IMR-90 (cell line): ENCODE data around the gene NEURL2. TPM values are rescaled to one million over a fixed set of nuclear protein-coding genes. Genes with fewer than 3 reads are reported as not detected.
A peak's percentile ranks its signal among the peaks of the same experiment; 100 is the strongest.

Experiments used
- ATAC-seq: fragments of 200-7000 bp; cut with Tn5 transposase; 2 replicates; pipeline ENCODE4 v1.9.1; 2020; ENCODE audit warnings: low read depth, mild to moderate bottlenecking, moderate library complexity
- BruUV-seq: library from RNA; stranded (reverse); fragments of 400-500 nt; replicated peaks from 2 replicates; lab custom pipeline; 2021; lab: Mats Ljungman, UMichigan
- CTCF ChIA-PET: fragments of 300-600 bp; formaldehyde crosslinking; extraction: SDS; loops from one replicate; lab custom pipeline; 2021; ENCODE audit warnings: antibody characterized with exemption; lab: Yijun Ruan, JAX
- POLR2A ChIA-PET: fragments of 300-600 bp; sonication (Branson Sonifier 250); formaldehyde crosslinking; loops from one replicate; lab custom pipeline; 2022; ENCODE audit warnings: antibody characterized with exemption; ENCODE audit not compliant: unreplicated experiment; lab: Charles Lee
- DNase-seq: peaks from one replicate; pipeline ENCODE4 v3.0.0; 2013
- H2AFZ ChIP-seq: replicated peaks from 2 replicates; pipeline ENCODE3; 2013; ENCODE audit warnings: low read length, mild to moderate bottlenecking; ENCODE audit not compliant: poor library complexity
- H2AK5ac ChIP-seq: 2 replicates; pipeline ENCODE4 v1.6.1; 2013; ENCODE audit warnings: low read depth, low read length, inconsistent platforms
- H2AK9ac ChIP-seq: replicated peaks from 2 replicates; pipeline ENCODE3; 2013; ENCODE audit warnings: mild to moderate bottlenecking, low read depth, low read length, moderate library complexity; ENCODE audit not compliant: poor library complexity
- H2BK120ac ChIP-seq: 2 replicates; pipeline ENCODE4 v1.6.1; 2013; ENCODE audit warnings: low read depth, low read length, inconsistent platforms
- H2BK15ac ChIP-seq: 3 replicates; pipeline ENCODE4 v1.6.1; 2013; ENCODE audit warnings: low read depth, low read length, inconsistent platforms
- H2BK20ac ChIP-seq: 2 replicates; pipeline ENCODE4 v1.6.1; 2013; ENCODE audit warnings: low read depth, mild to moderate bottlenecking, inconsistent platforms, low read length, moderate library complexity
- H2BK5ac ChIP-seq: 2 replicates; pipeline ENCODE4 v1.6.1; 2013; ENCODE audit warnings: mild to moderate bottlenecking, low read depth, low read length, inconsistent platforms; ENCODE audit not compliant: poor library complexity, severe bottlenecking
- H3K14ac ChIP-seq: replicated peaks from 2 replicates; pipeline ENCODE4 v1.6.1; 2013; ENCODE audit warnings: low read depth, low read length, inconsistent platforms
- H3K18ac ChIP-seq: 2 replicates; pipeline ENCODE4 v1.6.1; 2013; ENCODE audit warnings: low read depth, low read length, control low read depth
- H3K23ac ChIP-seq: 2 replicates; pipeline ENCODE4 v1.6.1; 2013; ENCODE audit warnings: low read depth, low read length, inconsistent platforms
- H3K27ac ChIP-seq: 2 replicates; pipeline ENCODE4 v1.5.1; 2013; ENCODE audit warnings: mild to moderate bottlenecking, control low read depth, low read length; ENCODE audit not compliant: insufficient read depth
- H3K27me3 ChIP-seq: 2 replicates; pipeline ENCODE4 v1.6.1; 2013; ENCODE audit warnings: low read length; ENCODE audit not compliant: control insufficient read depth, insufficient read depth
- H3K36me3 ChIP-seq: 2 replicates; pipeline ENCODE4 v1.6.1; 2013; ENCODE audit warnings: low read length, mixed read lengths; ENCODE audit not compliant: control insufficient read depth, insufficient read depth
- H3K4ac ChIP-seq: 2 replicates; pipeline ENCODE4 v1.6.1; 2013; ENCODE audit warnings: low read depth, low read length, inconsistent platforms
- H3K4me1 ChIP-seq: 2 replicates; pipeline ENCODE4 v1.6.1; 2013; ENCODE audit warnings: low read length, mixed read lengths; ENCODE audit not compliant: control insufficient read depth, insufficient read depth
- H3K4me2 ChIP-seq: 2 replicates; pipeline ENCODE4 v1.6.1; 2013; ENCODE audit warnings: low read depth, mild to moderate bottlenecking, control low read depth, low read length, moderate library complexity
- H3K4me3 ChIP-seq: 2 replicates; pipeline ENCODE4 v1.5.1; 2013; ENCODE audit warnings: low read depth, mild to moderate bottlenecking, control low read depth, low read length, moderate library complexity; ENCODE audit not compliant: insufficient read depth
- H3K56ac ChIP-seq: 2 replicates; pipeline ENCODE4 v1.6.1; 2013; ENCODE audit warnings: low read length, inconsistent platforms; ENCODE audit not compliant: insufficient read depth; ENCODE audit errors: extremely low read depth
- H3K79me1 ChIP-seq, 2 experiments: 2 replicates each; pipeline ENCODE4 v1.6.1; 2013; ENCODE audit warnings: low read length in 2 of 2, inconsistent platforms in 1 of 2, low read depth in 1 of 2
- H3K9ac ChIP-seq: 2 replicates; pipeline ENCODE4 v1.6.1; 2013; ENCODE audit warnings: low read depth, low read length, control low read depth
- H3K9me1 ChIP-seq: 2 replicates; pipeline ENCODE4 v1.6.1; 2013; ENCODE audit warnings: low read length, inconsistent platforms; ENCODE audit not compliant: insufficient read depth
- H3K9me3 ChIP-seq: 2 replicates; pipeline ENCODE4 v1.6.1; 2013; ENCODE audit warnings: low read length; ENCODE audit not compliant: control insufficient read depth, insufficient read depth
- H4K20me1 ChIP-seq: 2 replicates; pipeline ENCODE4 v1.6.1; 2013; ENCODE audit warnings: low read length, inconsistent platforms; ENCODE audit not compliant: insufficient read depth
- H4K5ac ChIP-seq: 2 replicates; pipeline ENCODE4 v1.6.1; 2013; ENCODE audit warnings: mild to moderate bottlenecking, low read depth, low read length, control low read depth
- H4K8ac ChIP-seq, 2 experiments: 2 replicates each; pipeline ENCODE4 v1.6.1; 2013; ENCODE audit warnings: low read depth in 2 of 2, low read length in 2 of 2, control low read depth in 1 of 2, inconsistent platforms in 1 of 2
- H4K91ac ChIP-seq: 2 replicates; pipeline ENCODE4 v1.6.1; 2013; ENCODE audit warnings: low read depth, low read length, inconsistent platforms; ENCODE audit not compliant: insufficient read depth
- CEBPB ChIP-seq: IDR thresholded peaks from 2 replicates; pipeline ENCODE4 v1.6.1; 2012; ENCODE audit warnings: low read depth, low read length, improper control_type of control experiment
- CHD1 ChIP-seq: IDR thresholded peaks from 2 replicates; pipeline ENCODE4 v1.6.1; 2012; ENCODE audit warnings: low read depth, low read length, improper control_type of control experiment
- FOS ChIP-seq: fragments of 150-350 bp; IDR thresholded peaks from 2 replicates; pipeline ENCODE4 v1.6.1; 2016; ENCODE audit warnings: low read depth, low read length
- MAZ ChIP-seq: IDR thresholded peaks from 2 replicates; pipeline ENCODE4 v1.6.1; 2012; ENCODE audit warnings: low read depth, mild to moderate bottlenecking, low read length, improper control_type of control experiment, moderate library complexity, borderline replicate concordance
- MXI1 ChIP-seq: IDR thresholded peaks from 2 replicates; pipeline ENCODE4 v1.6.1; 2012; ENCODE audit warnings: low read depth, mild to moderate bottlenecking, low read length, moderate library complexity, borderline replicate concordance
- NFE2L2 ChIP-seq: fragments of 150-350 bp; IDR thresholded peaks from 2 replicates; pipeline ENCODE4 v1.6.1; 2016; ENCODE audit warnings: low read depth, mild to moderate bottlenecking, low read length
- POLR2A ChIP-seq: IDR thresholded peaks from 2 replicates; pipeline ENCODE4 v1.6.1; 2012; ENCODE audit warnings: mild to moderate bottlenecking, low read depth, low read length
- RAD21 ChIP-seq: IDR thresholded peaks from 2 replicates; pipeline ENCODE4 v1.6.1; 2012; ENCODE audit warnings: low read length, improper control_type of control experiment
- RCOR1 ChIP-seq: IDR thresholded peaks from 2 replicates; pipeline ENCODE4 v1.6.1; 2012; ENCODE audit warnings: mild to moderate bottlenecking, low read length, improper control_type of control experiment; ENCODE audit not compliant: insufficient replicate concordance
- RFX5 ChIP-seq: IDR thresholded peaks from 2 replicates; pipeline ENCODE4 v1.8.0; 2012; ENCODE audit warnings: low read depth, mild to moderate bottlenecking, low read length, moderate library complexity
- SMC3 ChIP-seq: fragments of 150-350 bp; IDR thresholded peaks from 2 replicates; pipeline ENCODE4 v1.6.1; 2016; ENCODE audit warnings: low read depth, mild to moderate bottlenecking, antibody characterized with exemption, low read length, moderate library complexity
- WGBS, 2 experiments: methylation state at CpG; one replicate each; pipeline versions ENCODE4 v1.1.5 to v1.1.7; 2013; ENCODE audit warnings: missing lambda C conversion rate in 2 of 2; ENCODE audit not compliant: insufficient read length in 1 of 2; ENCODE audit errors: extremely low coverage in 2 of 2; 5-methylcytosine and 5-hydroxymethylcytosine counted together
- dilution Hi-C: fragments of 300-500 bp; cut with HindIII; formaldehyde crosslinking; loops from one replicate; pipeline ENCODE4 v1.14.3; 2018; ENCODE audit warnings: low sequenced_read_pairs; ENCODE audit not compliant: unreplicated experiment
- in situ Hi-C: fragments of 300-500 bp; cut with MboI; formaldehyde crosslinking; loops from 3 replicates; pipeline ENCODE4 v1.14.3; 2019; ENCODE audit warnings: low sequenced_read_pairs, inconsistent platforms, mixed read lengths
- intact Hi-C: fragments of 100-400 bp; cut with micrococcal nuclease; formaldehyde crosslinking; loops from 2 replicates; pipeline ENCODE4 v1.10.0; 2022
- polyA plus RNA-seq, 3 experiments: library from polyadenylated mRNA; depleted of rRNA; stranded (reverse); fragments of >200 nt; gene quantifications; 2 replicates each; pipeline ENCODE4 v1.2.3, GENCODE V29; 2012; ENCODE audit warnings: low replicate concordance in 1 of 3
- total RNA-seq: library from RNA; depleted of rRNA; stranded (reverse); fragments of >200 nt; gene quantifications from 2 replicates; pipeline ENCODE4 v1.2.3, GENCODE V29; 2012
- TF ChIP-seq, protein P1 (sequence below): fragments of 150-350 bp; IDR thresholded peaks from 2 replicates; pipeline ENCODE4 v1.6.1; 2016; ENCODE audit warnings: low read depth, mild to moderate bottlenecking, low read length, moderate library complexity, borderline replicate concordance
- TF ChIP-seq, protein P2 (sequence below): fragments of 150-350 bp; IDR thresholded peaks from 2 replicates; pipeline ENCODE4 v1.6.1; 2017; ENCODE audit warnings: mild to moderate bottlenecking, antibody characterized with exemption, low read length, low read depth

Gene NEURL2
- total and polyA plus RNA-seq, 2 of the 4 experiments (the other 2 are of a cell fraction), result 1.1 to 2.5 TPM

DNA sequence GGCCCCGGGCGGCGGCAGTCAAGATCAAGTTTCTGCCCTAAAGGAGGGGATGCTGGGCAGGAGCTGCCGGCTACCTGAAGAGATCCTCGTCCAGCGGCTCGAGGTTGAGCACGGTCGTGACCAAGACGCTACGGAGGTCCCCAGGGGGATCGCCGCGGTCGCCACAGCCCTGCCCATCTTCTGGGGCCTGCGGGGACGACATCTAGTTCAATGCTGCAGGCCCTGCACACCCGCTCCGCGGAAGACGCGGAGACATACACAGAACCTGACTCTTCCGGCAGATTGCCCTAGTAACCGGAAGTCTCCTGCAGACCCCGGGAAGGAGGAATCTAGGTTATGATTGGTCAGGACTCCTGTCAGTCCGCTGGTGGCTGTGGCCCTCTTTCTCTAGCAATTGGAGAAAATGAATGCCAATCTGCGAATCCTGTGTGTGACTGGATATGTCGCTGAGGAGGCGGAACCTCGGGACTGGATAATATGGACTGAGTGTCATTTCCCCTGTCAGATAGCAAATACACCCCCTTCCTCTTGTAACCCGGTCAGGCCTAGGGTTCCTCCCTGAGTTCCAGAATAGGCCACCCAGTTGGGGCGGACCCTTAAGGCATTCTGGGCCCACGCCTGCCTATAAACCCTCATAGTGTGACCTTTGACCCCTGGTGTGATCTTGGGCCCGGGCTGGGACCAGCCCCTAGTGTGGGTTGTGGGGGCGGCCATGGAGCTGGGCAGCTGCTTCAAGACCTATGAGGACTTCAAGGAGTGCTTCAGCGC lies 33.7 kb downstream of the NEURL2 start, which contains the start of the genes ACOT8 and ZSWIM3:
Gene ACOT8, minus strand, starts transcription at position 279 of the 768 bp plus-strand sequence. Its CDS starts 77 bp downstream, at position 202.
Gene ZSWIM3, plus strand, starts transcription at position 501 of the 768 bp plus-strand sequence. Its CDS starts 212 bp downstream, at position 713.
- H2BK15ac ChIP-seq, result no peak within 1 kb of the TSS
- peak within 1 kb of the TSS; percentile 80 for H3K9ac ChIP-seq
- peaks cover 6% of the 10 kb centered on the region; the same call in 1 of the 2 replicates for H3K36me3 ChIP-seq
- no peaks in the 10 kb centered on the region for H4K20me1 ChIP-seq
- H3K56ac ChIP-seq, result peak within 1 kb of the TSS; percentile 25; the same call in 1 of the 2 replicates
- POLR2A ChIA-PET, result interaction anchor here (0.9 kb wide), 1 partner anchor 23 kb away, joined by 3 read pairs; no protein-coding TSS in a partner anchor
- ATAC-seq (peak; percentile 99), DNase-seq (peak; percentile 100)
- no peak within 1 kb of the TSS for H2BK20ac ChIP-seq
- H3K23ac ChIP-seq, result peak within 1 kb of the TSS; percentile 81
- no TSS peak for BruUV-seq
- peak within 1 kb of the TSS; percentile 92 for H2AK9ac ChIP-seq
- peaks cover 25 to 63% of the 10 kb centered on the region in 2 experiments for H3K79me1 ChIP-seq
- CTCF ChIA-PET, result no interaction called here
- H3K4ac ChIP-seq, result peak within 1 kb of the TSS; percentile 94
- H2BK5ac ChIP-seq, result peak within 1 kb of the TSS; percentile 72
- peak within 1 kb of the TSS; percentile 95 for H3K4me2 ChIP-seq
- H3K4me3 ChIP-seq, result peak within 1 kb of the TSS; percentile 77
- in situ Hi-C loops (no loop called here), intact Hi-C loops (loop anchor here (2.0 kb wide), 1 partner anchor 78 kb away; the partner anchor contains the start of gene PCIF1), dilution Hi-C loops (no loop called here)
- peak within 1 kb of the TSS; percentile 6; the same call in 1 of the 2 replicates for H3K18ac ChIP-seq
- peak within 1 kb of the TSS; percentile 82 to 95 for H4K8ac ChIP-seq
- no peaks in the 10 kb centered on the region for H3K9me3 ChIP-seq
- 2% methylated on average over 16 of the region's 36 CpGs; no CpG with 5 or more reads in 1 of the 2 experiments for WGBS, 2 experiments
- H2AK5ac ChIP-seq, result peak within 1 kb of the TSS; percentile 74
- H4K91ac ChIP-seq, result peak within 1 kb of the TSS; percentile 78
- peak within 1 kb of the TSS; percentile 30; the same call in 1 of the 2 replicates for H2BK120ac ChIP-seq
- H3K14ac ChIP-seq, result peak within 1 kb of the TSS; percentile 90
- H4K5ac ChIP-seq, result peak within 1 kb of the TSS; percentile 91
- peaks cover 8% of the 10 kb centered on the region; the same call in 1 of the 2 replicates for H3K4me1 ChIP-seq
- H3K27me3 ChIP-seq, result no peaks in the 10 kb centered on the region
- H2AFZ ChIP-seq, result peak within 1 kb of the TSS; percentile 97
- peak within 1 kb of the TSS; percentile 78 for H3K27ac ChIP-seq
- H3K9me1 ChIP-seq, result peaks cover 8% of the 10 kb centered on the region
- TF ChIP-seq FOS, result peak; percentile 74; the same call in 1 of the 2 replicates
- TF ChIP-seq RFX5, result no peak
- TF ChIP-seq, protein P1, sequence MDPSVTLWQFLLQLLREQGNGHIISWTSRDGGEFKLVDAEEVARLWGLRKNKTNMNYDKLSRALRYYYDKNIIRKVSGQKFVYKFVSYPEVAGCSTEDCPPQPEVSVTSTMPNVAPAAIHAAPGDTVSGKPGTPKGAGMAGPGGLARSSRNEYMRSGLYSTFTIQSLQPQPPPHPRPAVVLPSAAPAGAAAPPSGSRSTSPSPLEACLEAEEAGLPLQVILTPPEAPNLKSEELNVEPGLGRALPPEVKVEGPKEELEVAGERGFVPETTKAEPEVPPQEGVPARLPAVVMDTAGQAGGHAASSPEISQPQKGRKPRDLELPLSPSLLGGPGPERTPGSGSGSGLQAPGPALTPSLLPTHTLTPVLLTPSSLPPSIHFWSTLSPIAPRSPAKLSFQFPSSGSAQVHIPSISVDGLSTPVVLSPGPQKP, result no peak
- TF ChIP-seq MXI1, result 0 out of 2 replicates have a peak, but pooled peaks have one; percentile 17
- no peak for TF ChIP-seq NFE2L2
- no peak for TF ChIP-seq CEBPB
- no peak for TF ChIP-seq CHD1
- no peak for TF ChIP-seq SMC3
- no peak; the same call in 1 of the 2 replicates for TF ChIP-seq MAZ
- TF ChIP-seq, protein P2, sequence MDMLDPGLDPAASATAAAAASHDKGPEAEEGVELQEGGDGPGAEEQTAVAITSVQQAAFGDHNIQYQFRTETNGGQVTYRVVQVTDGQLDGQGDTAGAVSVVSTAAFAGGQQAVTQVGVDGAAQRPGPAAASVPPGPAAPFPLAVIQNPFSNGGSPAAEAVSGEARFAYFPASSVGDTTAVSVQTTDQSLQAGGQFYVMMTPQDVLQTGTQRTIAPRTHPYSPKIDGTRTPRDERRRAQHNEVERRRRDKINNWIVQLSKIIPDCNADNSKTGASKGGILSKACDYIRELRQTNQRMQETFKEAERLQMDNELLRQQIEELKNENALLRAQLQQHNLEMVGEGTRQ, result no peak
- TF ChIP-seq POLR2A, result 0 out of 2 replicates have a peak, but pooled peaks have one; percentile 18
- no peak for TF ChIP-seq RCOR1
- no peak for TF ChIP-seq RAD21
